Measurements from ENCODE around the gene PRKN.

Gene PRKN

DNA sequence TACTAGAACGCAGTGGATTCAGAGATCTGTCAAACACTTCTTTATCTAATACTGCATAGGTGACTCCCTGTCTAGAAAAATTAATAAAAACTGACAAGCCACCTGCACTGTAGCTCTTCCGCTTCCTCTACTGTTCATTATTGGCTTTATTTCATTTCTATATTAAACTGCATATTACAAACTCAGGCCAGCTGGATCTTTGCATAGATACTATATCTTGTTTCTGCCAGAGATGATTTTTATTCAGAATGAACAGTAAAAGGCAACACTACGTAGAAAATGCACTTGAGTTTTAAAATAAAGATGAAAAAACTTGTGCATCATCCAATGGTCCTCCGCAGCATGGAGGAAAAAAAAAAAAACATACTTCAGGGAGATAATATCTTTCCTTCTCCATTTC, 508.3 kb downstream of the PRKN start:
- Histone ChIP-seq H3K9ac (ENCODE audit: low read length) (no peak overlapping the region), H3K27me3 (ENCODE audit: insufficient read depth, low read length) (no peaks in the 10 kb centered on the region), H3K9me3 (ENCODE audit: low read length) (no peaks in the 10 kb centered on the region), H3K4me1 (ENCODE audit: insufficient read depth, low read length, severe bottlenecking) (no peaks in the 10 kb centered on the region), H3K4me2 (ENCODE audit: low read length) (no peak overlapping the region), H3F3A (ENCODE audit: insufficient read depth, low read length) (no peaks in the 10 kb centered on the region), H3K27ac (ENCODE audit: low read depth, low read length, poor library complexity, severe bottlenecking) (no peak overlapping the region), H4K20me1 (ENCODE audit: insufficient read depth, low read length) (no peaks in the 10 kb centered on the region), H3K4me3 (ENCODE audit: low read depth, low read length, poor library complexity, severe bottlenecking) (no peak overlapping the region), H3K36me3 (ENCODE audit: insufficient read depth, low read length) (no peaks in the 10 kb centered on the region), H3K79me2 (ENCODE audit: insufficient read depth, low read length) (no peaks in the 10 kb centered on the region), H3K9me2 (ENCODE audit: low read depth, low read length) (no peaks in the 10 kb centered on the region), H2AFZ (ENCODE audit: low read length) (no peak overlapping the region)
- TF ChIP-seq CTCF (IDR thresholded peaks at IDR 0.05; ENCODE audit: low read length), result no peak
- TF ChIP-seq EZH2 (IDR thresholded peaks at IDR 0.05; ENCODE audit: borderline replicate concordance, low read length), result no peak

- Histone ChIP-seq H3K27ac (ENCODE audit: low read depth, low read length, poor library complexity, severe bottlenecking) (no peak overlapping the region), H2AFZ (ENCODE audit: low read length) (no peak overlapping the region), H3K4me1 (ENCODE audit: insufficient read depth, low read length, severe bottlenecking) (no peaks in the 10 kb centered on the region), H3K9me2 (ENCODE audit: low read depth, low read length) (no peaks in the 10 kb centered on the region), H3F3A (ENCODE audit: insufficient read depth, low read length) (no peaks in the 10 kb centered on the region), H3K9me3 (ENCODE audit: low read length) (no peaks in the 10 kb centered on the region), H3K79me2 (ENCODE audit: insufficient read depth, low read length) (no peaks in the 10 kb centered on the region), H3K36me3 (ENCODE audit: insufficient read depth, low read length) (no peaks in the 10 kb centered on the region), H3K4me2 (ENCODE audit: low read length) (no peak overlapping the region), H3K4me3 (ENCODE audit: low read depth, low read length, poor library complexity, severe bottlenecking) (no peak overlapping the region), H3K9ac (ENCODE audit: low read length) (no peak overlapping the region), H3K27me3 (ENCODE audit: insufficient read depth, low read length) (no peaks in the 10 kb centered on the region), H4K20me1 (ENCODE audit: insufficient read depth, low read length) (no peaks in the 10 kb centered on the region)
- TF ChIP-seq EZH2 (IDR thresholded peaks at IDR 0.05; ENCODE audit: borderline replicate concordance, low read length) (no peak), CTCF (IDR thresholded peaks at IDR 0.05; ENCODE audit: low read length) (no peak)
Observed at GRCh38 chr6:162217811-162218493, 509.6 kb downstream of the PRKN start.

DNA sequence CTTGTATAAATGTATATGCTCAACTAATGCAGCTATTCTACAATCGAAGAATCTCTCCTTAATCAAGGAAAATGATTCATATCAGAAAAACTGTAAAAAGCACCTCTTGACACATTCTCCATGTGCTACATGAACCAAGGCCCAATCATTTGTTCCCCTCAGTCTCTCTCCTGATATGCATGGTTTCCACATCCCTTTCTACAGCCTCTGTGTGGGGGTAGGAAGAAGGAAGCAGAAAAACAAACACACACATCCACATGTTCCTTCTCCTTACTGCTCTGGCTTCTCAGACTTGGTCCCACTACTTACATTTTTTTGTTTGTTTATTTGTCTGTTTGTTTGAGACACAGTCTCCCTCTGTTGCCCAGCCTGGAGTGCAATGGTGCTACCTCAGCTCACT, 510.5 kb downstream of the PRKN start:
- H3K27ac ChIP-seq (ENCODE audit: low read depth, low read length, poor library complexity, severe bottlenecking), result no peak overlapping the region
- no peaks in the 10 kb centered on the region for H3K27me3 ChIP-seq (ENCODE audit: insufficient read depth, low read length)
- no peak overlapping the region for H3K4me3 ChIP-seq (ENCODE audit: low read depth, low read length, poor library complexity, severe bottlenecking)
- H3K36me3 ChIP-seq (ENCODE audit: insufficient read depth, low read length), result no peaks in the 10 kb centered on the region
- no peaks in the 10 kb centered on the region for H3K9me2 ChIP-seq (ENCODE audit: low read depth, low read length)
- no peaks in the 10 kb centered on the region for H3K79me2 ChIP-seq (ENCODE audit: insufficient read depth, low read length)
- H3K9me3 ChIP-seq (ENCODE audit: low read length), result no peaks in the 10 kb centered on the region
- H3K9ac ChIP-seq (ENCODE audit: low read length), result no peak overlapping the region
- no peak overlapping the region for H2AFZ ChIP-seq (ENCODE audit: low read length)
- TF ChIP-seq CTCF (IDR thresholded peaks at IDR 0.05; ENCODE audit: low read length) (no peak), EZH2 (IDR thresholded peaks at IDR 0.05; ENCODE audit: borderline replicate concordance, low read length) (no peak)
- H3F3A ChIP-seq (ENCODE audit: insufficient read depth, low read length), result no peaks in the 10 kb centered on the region
- no peaks in the 10 kb centered on the region for H4K20me1 ChIP-seq (ENCODE audit: insufficient read depth, low read length)
- no peaks in the 10 kb centered on the region for H3K4me1 ChIP-seq (ENCODE audit: insufficient read depth, low read length, severe bottlenecking)
- H3K4me2 ChIP-seq (ENCODE audit: low read length), result no peak overlapping the region

Data from OCI-LY1 (cell line).